Inflammatory macrophage (primary cell): ENCODE measurements around the gene MCUB.

Experiments
- DNase-seq, 2 donors: peaks; one replicate each; pipeline ENCODE4 v3.0.0-alpha.2; 2020 to 2022

Gene MCUB

GRCh38 chr4:109683621-109684253 is 123.7 kb downstream of the MCUB start:
- no peak for DNase-seq

GRCh38 chr4:109684727-109685126 is 124.7 kb downstream of the MCUB start:
- DNase-seq, result no peak

GRCh38 chr4:109690690-109691410 is 130.8 kb downstream of the MCUB start:
- no peak for DNase-seq

GRCh38 chr4:109691411-109691920 is 131.4 kb downstream of the MCUB start:
- DNase-seq, result no peak

GRCh38 chr4:109698656-109699055 is 138.6 kb downstream of the MCUB start:
- no peak for DNase-seq

- DNase-seq, result no peak
These were observed 139.6 kb downstream of the MCUB start for GRCh38 chr4:109699553-109700225.

GRCh38 chr4:109701566-109702410 is 141.7 kb downstream of the MCUB start:
- DNase-seq, result no peak

GRCh38 chr4:109702950-109703663 is 143.1 kb downstream of the MCUB start, which contains the start of gene CASP6:
CASP6 (minus strand) TSS chr4:109703445; CDS start chr4:109703395, 50 bp downstream.
- DNase-seq, result peak; percentile 77 to 84

GRCh38 chr4:109703664-109704361 is 143.8 kb downstream of the MCUB start:
- DNase-seq, result peak; percentile 38 to 52

- no peak for DNase-seq
These were observed 148.4 kb downstream of the MCUB start for GRCh38 chr4:109708435-109708834.

- DNase-seq, result no peak
These were observed 148.9 kb downstream of the MCUB start for GRCh38 chr4:109708990-109709389.

GRCh38 chr4:109713500-109713899 is 153.5 kb downstream of the MCUB start:
- DNase-seq, result no peak

- no peak for DNase-seq
These were observed 158.7 kb downstream of the MCUB start for GRCh38 chr4:109718759-109719158.

GRCh38 chr4:109719604-109720003 is 159.6 kb downstream of the MCUB start:
- DNase-seq, result no peak

GRCh38 chr4:109721033-109721432 is 161.0 kb downstream of the MCUB start:
- no peak for DNase-seq

GRCh38 chr4:109722357-109722756 is 162.3 kb downstream of the MCUB start:
- no peak for DNase-seq

- DNase-seq, result no peak
These were observed 163.1 kb downstream of the MCUB start for GRCh38 chr4:109723110-109723509.

- DNase-seq, result no peak
These were observed 168.3 kb downstream of the MCUB start for GRCh38 chr4:109728385-109728784.

GRCh38 chr4:109729117-109729717 is 169.2 kb downstream of the MCUB start:
- no peak for DNase-seq

GRCh38 chr4:109729718-109730618 is 169.9 kb downstream of the MCUB start, which contains the start of gene PLA2G12A:
PLA2G12A (minus strand) TSS chr4:109730070; CDS start chr4:109729809, 261 bp downstream.
- DNase-seq, result peak; percentile 24 to 66
